HG03135 (cell line): ENCODE results near the gene PACS2.
"Not testable (repeated sequence)": the region's sequence is repeated elsewhere in the genome, so short reads cannot be mapped to it uniquely, and the experiment has no call there.

Source experiments
- ATAC-seq: cut with Tn5 transposase; IDR thresholded peaks from one replicate; pipeline ENCODE4 v1.9.1; 2021; ENCODE audit warnings: mild to moderate bottlenecking, moderate library complexity; ENCODE audit not compliant: unreplicated experiment

Gene PACS2

GRCh38 chr14:105314287-105315200, at the start of gene PACS2:
Gene PACS2 (plus strand): TSS chr14:105314748. CDS start chr14:105314919, 171 bp downstream.
- peak; percentile 68 for ATAC-seq

- ATAC-seq: no peak
Measured at GRCh38 chr14:105267820-105268548, 46.6 kb upstream of the PACS2 start.

GRCh38 chr14:105268736-105269354, 45.7 kb upstream of the PACS2 start:
- no peak for ATAC-seq

- no peak for ATAC-seq
Measured at GRCh38 chr14:105269405-105269804, 45.1 kb upstream of the PACS2 start.

- no peak for ATAC-seq
Measured at GRCh38 chr14:105271224-105271890, 43.2 kb upstream of the PACS2 start.

GRCh38 chr14:105272623-105273022, 41.9 kb upstream of the PACS2 start:
- ATAC-seq: no peak

- ATAC-seq: no peak
Measured at GRCh38 chr14:105273062-105273461, 41.5 kb upstream of the PACS2 start.

GRCh38 chr14:105274637-105275036, 39.9 kb upstream of the PACS2 start:
- ATAC-seq: no peak

- no peak for ATAC-seq
Measured at GRCh38 chr14:105275267-105275946, 39.1 kb upstream of the PACS2 start.

GRCh38 chr14:105277448-105277847, 37.1 kb upstream of the PACS2 start:
- not testable (repeated sequence) for ATAC-seq

- ATAC-seq: no peak
Measured at GRCh38 chr14:105279642-105280361, 34.7 kb upstream of the PACS2 start.

GRCh38 chr14:105280525-105280924, 34.0 kb upstream of the PACS2 start:
- ATAC-seq: no peak

GRCh38 chr14:105281371-105282097, 33.0 kb upstream of the PACS2 start:
- ATAC-seq: no peak

- ATAC-seq: no peak
Measured at GRCh38 chr14:105282098-105282725, 32.3 kb upstream of the PACS2 start.

GRCh38 chr14:105283028-105283427, 31.5 kb upstream of the PACS2 start:
- ATAC-seq: no peak

GRCh38 chr14:105283899-105284298, 30.6 kb upstream of the PACS2 start:
- no peak for ATAC-seq

GRCh38 chr14:105285174-105285573, 29.4 kb upstream of the PACS2 start:
- ATAC-seq: no peak

GRCh38 chr14:105286759-105287144, 27.8 kb upstream of the PACS2 start:
- no peak for ATAC-seq
